Measurements from ENCODE around the gene TADA2A. TPM values are rescaled to one million over a fixed set of nuclear protein-coding genes. Genes with fewer than 3 reads are reported as not detected.
A peak's percentile ranks its signal among the peaks of the same experiment; 100 is the strongest.

Gene TADA2A
- total RNA-seq, 1 donor from 2014 or later, result 28.7 TPM

DNA sequence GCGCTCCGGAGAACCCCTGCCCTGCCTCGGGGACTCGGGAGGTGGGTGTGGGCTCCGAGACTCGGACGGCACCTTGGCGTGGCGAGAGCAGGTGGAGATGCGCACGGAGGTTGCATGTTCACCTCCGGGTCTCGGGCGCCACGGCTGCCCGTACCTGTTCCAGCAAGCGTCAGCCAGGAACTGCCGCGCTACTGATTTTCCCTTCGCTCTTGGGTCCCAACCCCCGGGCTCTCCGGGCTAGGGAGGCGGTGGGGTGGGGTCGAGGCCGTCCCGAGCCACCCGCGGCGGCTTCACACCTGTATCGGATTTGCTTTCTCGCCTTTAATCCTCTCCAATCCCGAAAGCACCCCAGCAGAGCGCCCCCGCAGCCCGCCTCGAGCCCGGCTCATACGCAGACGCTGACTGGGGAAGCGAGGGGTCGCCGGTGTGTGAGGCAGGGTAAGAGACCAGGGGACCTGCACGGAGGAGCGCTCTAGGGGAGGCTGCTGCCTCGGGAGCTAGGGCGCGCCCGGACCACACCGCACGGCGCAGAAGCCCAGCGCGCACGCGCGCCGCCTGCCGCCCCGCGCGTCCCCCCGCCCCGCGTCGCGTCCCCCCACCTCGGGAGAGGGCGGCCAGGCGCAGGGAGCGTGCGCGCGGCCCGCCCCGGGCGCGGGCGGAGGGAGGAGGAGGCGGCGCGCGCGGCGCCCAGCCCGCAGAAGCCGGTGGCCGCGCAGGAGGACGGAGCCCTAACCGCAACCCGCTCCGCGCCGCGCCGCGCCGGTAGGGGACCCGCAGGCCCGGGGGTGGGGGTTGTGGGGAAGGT lies 82.7 kb downstream of the TADA2A start, which contains the start of gene DUSP14:
Gene DUSP14 (plus strand): TSS at position 695 of the 805 bp plus-strand sequence. CDS start 22,382 bp downstream, outside the sequence.
- Histone ChIP-seq H3K9ac (ENCODE audit: low read depth in 1 of 3, low read length in 3 of 3) (peak within 1 kb of the TSS; percentile 77 to 93 (median 89)), H3K27ac (ENCODE audit: low read depth, low read length) (peak within 1 kb of the TSS; percentile 84), H3K9me3 (ENCODE audit: control insufficient read depth in 3 of 3, low read length in 3 of 3) (no peaks in the 10 kb centered on the region), H3K27me3 (ENCODE audit: control insufficient read depth in 3 of 3, insufficient read depth in 3 of 3, low read length in 3 of 3) (no peaks in the 10 kb centered on the region), H3K4me3 (ENCODE audit: low read length in 3 of 3) (peak within 1 kb of the TSS; percentile 88 to 91 (median 89)), H3K4me1 (ENCODE audit: control insufficient read depth in 3 of 3, insufficient read depth in 3 of 3, low read length in 3 of 3) (peaks cover 21 to 27% (median 25%) of the 10 kb centered on the region in 3 donors), H3K36me3 (ENCODE audit: control insufficient read depth in 3 of 3, insufficient read depth in 3 of 3, low read length in 3 of 3) (no peaks in the 10 kb centered on the region)

DNA sequence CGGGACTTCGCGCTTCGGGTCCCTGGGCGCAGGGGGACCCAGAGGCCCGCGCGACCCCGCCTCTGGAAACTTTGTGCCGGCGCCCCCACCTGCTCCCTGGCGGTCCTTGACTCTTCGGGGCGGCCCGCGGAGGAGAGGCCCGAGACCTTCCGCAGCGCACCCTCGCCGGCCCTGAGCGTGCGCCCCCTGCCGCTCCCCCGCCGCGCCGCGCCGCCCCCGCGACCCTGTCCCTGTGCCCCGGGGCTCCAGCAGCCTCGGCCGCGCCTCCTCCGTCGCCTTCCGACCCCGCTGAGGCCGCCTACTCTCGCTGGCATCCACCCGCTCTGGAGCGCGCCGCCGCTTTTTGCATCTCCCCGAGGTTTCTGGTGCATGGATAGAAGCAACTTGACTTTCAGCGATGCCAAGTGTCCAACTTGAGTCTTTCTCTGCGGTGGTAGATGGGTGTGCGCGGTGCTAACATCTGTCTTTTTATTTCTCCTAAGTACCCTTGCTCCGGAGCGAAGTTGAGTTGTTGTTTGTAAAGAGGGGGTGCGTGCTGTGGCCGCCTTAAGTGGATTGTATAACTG lies 83.4 kb downstream of the TADA2A start:
- Histone ChIP-seq H3K27me3 (ENCODE audit: control insufficient read depth in 3 of 3, insufficient read depth in 3 of 3, low read length in 3 of 3) (no peaks in the 10 kb centered on the region), H3K9me3 (ENCODE audit: control insufficient read depth in 3 of 3, low read length in 3 of 3) (no peaks in the 10 kb centered on the region), H3K9ac (ENCODE audit: low read depth in 1 of 3, low read length in 3 of 3) (peak overlapping the region; percentile 68 to 83 (median 75)), H3K4me3 (ENCODE audit: low read length in 3 of 3) (peak overlapping the region; percentile 84 to 89 (median 88)), H3K36me3 (ENCODE audit: control insufficient read depth in 3 of 3, insufficient read depth in 3 of 3, low read length in 3 of 3) (no peaks in the 10 kb centered on the region), H3K27ac (ENCODE audit: low read depth, low read length) (peak overlapping the region; percentile 49), H3K4me1 (ENCODE audit: control insufficient read depth in 3 of 3, insufficient read depth in 3 of 3, low read length in 3 of 3) (peaks cover 21 to 27% (median 25%) of the 10 kb centered on the region in 3 donors)

DNA sequence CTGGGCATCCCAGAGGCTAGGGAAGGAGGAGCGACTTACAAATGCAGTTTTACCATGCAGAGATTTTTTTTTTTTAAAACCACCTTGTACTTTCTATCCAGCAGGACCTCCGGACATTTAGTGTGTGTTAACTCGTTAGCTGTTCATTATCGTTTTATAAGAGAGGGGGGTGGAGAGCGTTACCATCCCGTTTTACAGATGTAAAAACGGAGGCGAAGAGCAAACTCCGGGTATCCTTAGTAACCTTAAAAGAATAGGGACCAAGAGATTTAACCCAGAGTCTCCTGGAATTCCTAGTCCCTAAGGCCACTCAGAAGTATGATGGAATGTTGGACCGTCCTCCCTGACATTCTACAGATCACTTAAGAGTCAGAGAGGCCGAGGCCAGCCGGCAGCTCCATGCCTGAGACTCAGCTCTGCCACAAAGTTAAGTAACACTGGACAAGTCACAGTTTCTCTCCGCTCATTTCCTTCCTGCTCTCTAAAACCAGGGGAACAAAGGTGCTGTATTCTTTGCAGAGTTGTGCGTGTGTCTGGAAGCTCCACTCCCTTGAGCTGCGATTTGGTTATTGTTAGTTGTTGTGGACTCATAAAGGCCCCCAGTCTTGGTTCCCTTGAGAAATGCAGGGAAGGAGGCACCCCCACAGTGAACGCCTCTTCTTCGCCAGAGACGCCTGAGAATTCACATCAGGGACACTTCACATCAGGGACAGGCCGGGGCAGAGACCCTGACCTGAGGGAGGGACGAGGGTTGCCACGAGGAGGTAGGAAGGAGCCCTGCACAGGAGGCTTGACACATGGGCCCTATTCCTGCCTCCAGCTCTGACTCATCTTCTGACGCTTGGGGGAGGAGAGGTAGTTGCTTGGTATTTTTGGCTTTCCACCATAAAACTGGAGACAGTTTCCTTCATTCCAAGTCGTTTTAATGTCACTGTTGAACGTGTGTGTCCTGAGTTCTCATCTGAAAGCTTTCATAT lies 84.2 kb downstream of the TADA2A start:
- Histone ChIP-seq H3K9me3 (ENCODE audit: control insufficient read depth in 3 of 3, low read length in 3 of 3) (no peaks in the 10 kb centered on the region), H3K27me3 (ENCODE audit: control insufficient read depth in 3 of 3, insufficient read depth in 3 of 3, low read length in 3 of 3) (no peaks in the 10 kb centered on the region), H3K27ac (ENCODE audit: low read depth, low read length) (peak overlapping the region; percentile 49), H3K36me3 (ENCODE audit: control insufficient read depth in 3 of 3, insufficient read depth in 3 of 3, low read length in 3 of 3) (no peaks in the 10 kb centered on the region), H3K4me1 (ENCODE audit: control insufficient read depth in 3 of 3, insufficient read depth in 3 of 3, low read length in 3 of 3) (peaks cover 21 to 27% (median 25%) of the 10 kb centered on the region in 3 donors), H3K4me3 (ENCODE audit: low read length in 3 of 3) (peak overlapping the region; percentile 84 to 89 (median 88)), H3K9ac (ENCODE audit: low read depth in 1 of 3, low read length in 3 of 3) (peak overlapping the region; percentile 68 to 83 (median 75))

DNA sequence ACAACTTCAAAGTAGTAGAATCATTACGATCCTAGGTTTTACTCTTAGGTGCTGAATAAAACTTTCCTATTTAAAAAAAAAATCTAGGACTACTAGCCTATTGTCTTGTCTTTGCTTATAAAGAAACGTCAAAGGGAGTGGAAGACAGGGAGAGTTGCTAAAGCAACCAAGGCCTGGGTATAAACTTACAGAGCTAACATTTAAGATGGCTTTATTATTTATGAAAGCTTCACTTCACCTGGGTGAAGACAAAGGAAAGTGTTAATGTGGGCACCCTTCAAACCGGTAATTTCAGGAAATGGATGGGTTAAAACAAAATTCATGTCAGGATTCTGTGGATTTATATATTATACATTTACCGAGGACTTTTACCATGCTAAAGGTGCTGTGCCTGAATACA lies 85.5 kb downstream of the TADA2A start:
- no peaks in the 10 kb centered on the region for H3K36me3 ChIP-seq (ENCODE audit: control insufficient read depth in 3 of 3, insufficient read depth in 3 of 3, low read length in 3 of 3)
- H3K9ac ChIP-seq (ENCODE audit: low read depth in 1 of 3, low read length in 3 of 3), result no peak overlapping the region
- no peak overlapping the region for H3K27ac ChIP-seq (ENCODE audit: low read depth, low read length)
- no peak overlapping the region for H3K4me3 ChIP-seq (ENCODE audit: low read length in 3 of 3)
- no peaks in the 10 kb centered on the region for H3K9me3 ChIP-seq (ENCODE audit: control insufficient read depth in 3 of 3, low read length in 3 of 3)
- H3K27me3 ChIP-seq (ENCODE audit: control insufficient read depth in 3 of 3, insufficient read depth in 3 of 3, low read length in 3 of 3), result no peaks in the 10 kb centered on the region
- peaks cover 21 to 27% (median 25%) of the 10 kb centered on the region in 3 donors for H3K4me1 ChIP-seq (ENCODE audit: control insufficient read depth in 3 of 3, insufficient read depth in 3 of 3, low read length in 3 of 3)

DNA sequence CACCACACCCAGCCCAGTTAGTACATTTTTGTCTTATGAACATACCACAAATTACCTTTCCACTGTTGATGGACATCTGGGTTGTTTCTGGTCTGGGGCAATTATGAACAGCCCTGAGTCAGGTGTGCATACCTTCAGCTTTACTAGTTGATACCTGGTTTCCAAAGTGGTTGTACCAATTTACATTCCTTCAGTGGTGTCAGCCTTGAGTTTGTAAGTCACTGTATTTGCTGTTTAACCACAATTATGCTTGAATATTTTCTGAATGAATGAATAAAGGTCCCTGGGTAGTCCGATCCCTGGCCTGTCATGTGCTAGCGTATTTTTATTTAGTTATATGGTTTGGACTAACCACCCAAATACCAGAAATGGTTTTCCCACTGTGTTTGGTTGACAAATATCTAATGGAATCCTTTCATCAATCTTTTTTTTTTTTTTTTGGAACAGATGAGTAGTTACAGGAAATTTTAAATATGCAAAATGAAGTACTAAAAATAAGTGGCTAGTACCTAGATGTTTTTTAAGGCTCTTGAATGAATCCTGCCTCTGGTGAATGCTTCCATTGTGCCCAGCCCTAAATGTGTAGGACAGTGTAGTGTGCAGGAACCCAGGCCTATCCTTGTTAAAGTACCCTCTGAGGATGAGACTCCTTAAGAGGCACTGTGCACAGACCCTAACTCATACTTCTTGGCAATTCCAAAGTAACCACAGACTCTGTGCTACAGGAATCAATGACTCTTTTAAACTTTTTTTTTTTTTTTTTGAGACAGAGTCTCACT lies 86.8 kb downstream of the TADA2A start:
- no peak overlapping the region for H3K9ac ChIP-seq (ENCODE audit: low read depth in 1 of 3, low read length in 3 of 3)
- no peaks in the 10 kb centered on the region for H3K27me3 ChIP-seq (ENCODE audit: control insufficient read depth in 3 of 3, insufficient read depth in 3 of 3, low read length in 3 of 3)
- peaks cover 16 to 22% (median 20%) of the 10 kb centered on the region in 3 donors for H3K4me1 ChIP-seq (ENCODE audit: control insufficient read depth in 3 of 3, insufficient read depth in 3 of 3, low read length in 3 of 3)
- H3K4me3 ChIP-seq (ENCODE audit: low read length in 3 of 3), result no peak overlapping the region
- H3K36me3 ChIP-seq (ENCODE audit: control insufficient read depth in 3 of 3, insufficient read depth in 3 of 3, low read length in 3 of 3), result no peaks in the 10 kb centered on the region
- peak overlapping the region; percentile 22 for H3K27ac ChIP-seq (ENCODE audit: low read depth, low read length)
- no peaks in the 10 kb centered on the region for H3K9me3 ChIP-seq (ENCODE audit: control insufficient read depth in 3 of 3, low read length in 3 of 3)

DNA sequence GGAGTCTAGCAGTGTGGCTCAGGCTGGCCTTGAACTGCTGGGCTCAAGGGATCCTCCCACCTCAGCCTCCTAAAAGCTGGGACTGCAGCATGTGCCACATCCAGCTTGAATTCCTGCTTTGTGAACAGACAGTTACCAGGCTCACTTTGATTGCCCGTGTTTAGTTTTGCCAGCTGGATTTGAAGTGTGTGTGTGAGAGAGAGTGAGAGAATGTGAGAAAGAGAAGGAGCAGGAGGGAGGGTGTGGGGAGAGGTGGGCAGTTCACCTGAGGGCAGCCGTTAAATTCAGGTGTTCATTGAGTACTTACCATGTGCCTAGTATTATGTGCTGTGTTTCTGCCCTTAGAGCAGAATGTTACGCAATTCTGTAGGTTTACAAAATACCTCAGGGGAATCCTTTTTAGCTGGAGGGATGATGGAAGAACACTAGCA lies 87.7 kb downstream of the TADA2A start:
- H3K27me3 ChIP-seq (ENCODE audit: control insufficient read depth in 3 of 3, insufficient read depth in 3 of 3, low read length in 3 of 3), result no peaks in the 10 kb centered on the region
- no peak overlapping the region for H3K9ac ChIP-seq (ENCODE audit: low read depth in 1 of 3, low read length in 3 of 3)
- no peaks in the 10 kb centered on the region for H3K36me3 ChIP-seq (ENCODE audit: control insufficient read depth in 3 of 3, insufficient read depth in 3 of 3, low read length in 3 of 3)
- H3K4me1 ChIP-seq (ENCODE audit: control insufficient read depth in 3 of 3, insufficient read depth in 3 of 3, low read length in 3 of 3), result peaks cover 8 to 14% (median 14%) of the 10 kb centered on the region in 3 donors
- H3K4me3 ChIP-seq (ENCODE audit: low read length in 3 of 3), result no peak overlapping the region
- no peak overlapping the region for H3K27ac ChIP-seq (ENCODE audit: low read depth, low read length)
- H3K9me3 ChIP-seq (ENCODE audit: control insufficient read depth in 3 of 3, low read length in 3 of 3), result no peaks in the 10 kb centered on the region

DNA sequence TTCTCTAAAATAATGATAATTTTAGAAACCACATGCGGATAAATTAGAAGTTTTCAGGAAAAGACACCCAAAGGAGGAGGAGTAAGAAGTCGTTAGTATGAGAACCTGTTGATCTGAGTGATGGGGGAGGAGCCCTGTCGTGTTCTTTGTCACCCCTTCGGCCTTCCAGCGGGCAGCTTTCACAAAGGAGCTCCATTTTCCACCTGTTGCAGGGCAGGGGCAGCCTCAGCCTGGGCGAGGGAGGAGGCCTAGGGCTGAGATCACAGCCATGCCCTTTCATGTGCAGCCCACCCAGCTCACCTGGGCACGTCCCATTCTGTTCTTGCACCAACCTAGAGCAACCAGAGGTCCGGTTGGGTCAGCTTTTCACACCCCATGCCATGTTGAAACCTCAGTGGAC lies 88.3 kb downstream of the TADA2A start:
- no peak overlapping the region for H3K9ac ChIP-seq (ENCODE audit: low read depth in 1 of 3, low read length in 3 of 3)
- peaks cover 8 to 14% (median 14%) of the 10 kb centered on the region in 3 donors for H3K4me1 ChIP-seq (ENCODE audit: control insufficient read depth in 3 of 3, insufficient read depth in 3 of 3, low read length in 3 of 3)
- no peaks in the 10 kb centered on the region for H3K9me3 ChIP-seq (ENCODE audit: control insufficient read depth in 3 of 3, low read length in 3 of 3)
- H3K36me3 ChIP-seq (ENCODE audit: control insufficient read depth in 3 of 3, insufficient read depth in 3 of 3, low read length in 3 of 3), result peaks cover 0 to 2% (median 0%) of the 10 kb centered on the region in 3 donors
- no peak overlapping the region for H3K4me3 ChIP-seq (ENCODE audit: low read length in 3 of 3)
- H3K27me3 ChIP-seq (ENCODE audit: control insufficient read depth in 3 of 3, insufficient read depth in 3 of 3, low read length in 3 of 3), result no peaks in the 10 kb centered on the region
- H3K27ac ChIP-seq (ENCODE audit: low read depth, low read length), result no peak overlapping the region

DNA sequence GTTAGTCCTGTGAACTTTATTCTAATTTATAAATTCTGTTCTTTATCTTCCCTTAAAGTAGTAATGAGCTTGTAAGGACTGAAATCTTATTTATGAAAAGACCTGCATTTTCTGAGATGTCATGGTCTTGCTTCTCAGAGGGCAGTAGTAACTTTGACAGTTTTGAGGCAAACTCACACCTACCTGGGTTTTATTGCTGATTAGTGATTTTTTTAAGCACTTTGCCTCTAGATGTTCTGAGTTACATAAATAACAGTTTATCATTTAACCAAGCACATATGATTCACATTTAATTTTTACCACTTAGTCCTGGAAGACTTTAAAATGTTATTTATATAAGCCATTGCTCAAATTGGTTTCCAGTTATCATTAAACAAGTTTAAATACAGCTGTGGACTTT lies 93.7 kb downstream of the TADA2A start:
- H3K27me3 ChIP-seq (ENCODE audit: control insufficient read depth in 3 of 3, insufficient read depth in 3 of 3, low read length in 3 of 3), result no peaks in the 10 kb centered on the region
- H3K9ac ChIP-seq (ENCODE audit: low read depth in 1 of 3, low read length in 3 of 3), result no peak overlapping the region
- peaks cover 0 to 4% (median 0%) of the 10 kb centered on the region in 3 donors for H3K4me1 ChIP-seq (ENCODE audit: control insufficient read depth in 3 of 3, insufficient read depth in 3 of 3, low read length in 3 of 3)
- H3K9me3 ChIP-seq (ENCODE audit: control insufficient read depth in 3 of 3, low read length in 3 of 3), result no peaks in the 10 kb centered on the region
- H3K36me3 ChIP-seq (ENCODE audit: control insufficient read depth in 3 of 3, insufficient read depth in 3 of 3, low read length in 3 of 3), result peaks cover 0 to 2% (median 0%) of the 10 kb centered on the region in 3 donors
- H3K4me3 ChIP-seq (ENCODE audit: low read length in 3 of 3), result no peak overlapping the region
- no peak overlapping the region for H3K27ac ChIP-seq (ENCODE audit: low read depth, low read length)

All from skeletal muscle tissue (tissue), 4 donors.